Embryonic facial prominence (tissue), 1 donor: Measurements from ENCODE around the gene HOMER1.
"Not testable (repeated sequence)": the region's sequence is repeated elsewhere in the genome, so short reads cannot be mapped to it uniquely, and the experiment has no call there.

Experiments used
- DNase-seq: peaks from one replicate; pipeline ENCODE4 v3.0.0-alpha.2; 2016; ENCODE audit errors: extremely low spot score

HOMER1 gene

DNA sequence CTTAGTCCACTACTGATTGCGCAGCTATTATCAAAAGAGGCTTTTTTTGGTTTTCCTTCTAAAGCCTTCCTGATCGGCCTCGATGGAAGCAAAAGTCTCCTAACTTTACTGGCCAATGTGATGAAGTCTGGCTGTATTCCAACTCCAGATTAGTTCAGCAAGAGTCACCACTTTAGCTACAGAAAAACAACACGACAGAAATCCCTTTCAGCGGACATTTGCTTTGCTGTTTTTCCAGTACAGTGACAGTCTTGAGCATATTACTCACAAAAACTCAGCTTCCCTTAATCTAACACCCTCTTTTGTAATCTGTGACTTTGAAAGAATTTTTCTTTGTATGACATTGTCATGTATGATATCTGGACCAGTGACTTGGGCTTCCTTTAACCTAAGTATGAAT is 95.7 kb downstream of the HOMER1 start:
- DNase-seq = no peak

DNA sequence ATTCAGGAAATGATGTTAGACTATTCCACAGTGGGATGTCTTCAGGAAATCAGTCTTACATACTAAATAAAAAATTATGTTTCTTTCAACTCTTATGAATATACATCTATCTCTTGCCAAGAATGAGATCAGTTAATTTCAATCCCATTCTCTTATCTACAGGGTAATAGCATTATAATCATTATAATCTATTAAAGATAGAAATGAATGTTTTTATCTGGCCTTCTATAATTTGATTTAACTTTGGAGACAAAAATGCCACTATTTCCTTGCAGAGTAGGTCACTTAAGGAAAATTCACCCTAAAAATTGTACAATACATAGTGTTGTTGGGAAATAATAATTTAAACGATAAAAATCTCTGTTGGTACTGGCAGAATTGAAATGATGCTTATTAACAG is 96.4 kb downstream of the HOMER1 start:
- DNase-seq = no peak

DNA sequence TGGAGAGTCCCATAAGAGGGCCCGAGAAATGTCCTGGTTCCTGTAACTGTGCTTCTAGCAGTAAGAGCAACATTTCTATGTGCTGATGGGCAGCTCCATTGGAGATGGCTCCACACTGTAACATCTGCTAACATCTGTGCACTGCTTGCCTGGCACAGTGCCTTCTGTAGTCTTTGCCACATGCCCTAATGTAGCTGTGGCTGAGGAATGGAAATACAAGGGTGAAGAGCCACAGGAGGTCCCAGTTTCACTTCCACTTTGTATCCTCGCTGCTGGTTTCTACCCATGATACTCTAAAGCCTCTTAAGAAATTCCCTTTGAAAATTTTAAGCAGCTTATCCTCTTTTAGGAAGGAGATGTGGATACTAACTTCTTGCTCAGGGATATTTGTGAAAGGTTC is 97.4 kb downstream of the HOMER1 start:
- no peak for DNase-seq

DNA sequence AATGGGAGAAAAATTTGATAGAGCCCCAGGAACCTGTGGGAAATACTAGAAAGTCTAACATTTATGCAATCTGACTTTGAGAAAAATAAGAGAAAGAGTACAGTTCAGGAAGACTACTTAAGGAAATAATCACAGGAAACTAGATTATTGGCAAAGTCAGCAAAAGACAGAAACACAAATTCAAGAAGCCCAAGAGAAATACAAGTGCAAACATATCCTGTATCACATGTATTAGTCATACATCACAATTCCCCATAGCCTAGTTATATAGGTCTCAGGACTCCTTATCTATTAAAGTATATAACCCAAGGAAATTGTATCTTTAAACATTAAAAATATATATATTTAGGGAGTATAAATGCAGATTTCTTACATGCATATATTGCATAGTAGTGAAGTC is 100.8 kb downstream of the HOMER1 start:
- no peak for DNase-seq

DNA sequence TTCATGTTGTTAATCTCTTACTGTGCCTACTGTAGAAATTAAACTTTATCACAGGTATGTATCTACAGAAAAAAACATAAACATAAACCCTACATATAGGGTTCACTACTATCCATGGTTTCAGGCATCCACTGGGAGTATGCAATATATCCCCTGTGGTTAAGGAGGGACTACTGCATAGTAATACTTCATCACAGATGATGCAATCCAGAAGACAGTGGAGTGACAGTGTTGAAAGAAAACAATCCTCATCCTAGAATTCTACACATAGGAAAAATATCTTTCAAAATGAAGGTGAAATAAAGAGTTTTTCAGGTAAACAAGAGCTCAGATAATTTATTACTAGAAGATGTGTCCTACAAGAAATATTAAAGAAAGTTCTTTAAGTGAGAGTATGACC is 105.9 kb downstream of the HOMER1 start:
- DNase-seq = no peak

DNA sequence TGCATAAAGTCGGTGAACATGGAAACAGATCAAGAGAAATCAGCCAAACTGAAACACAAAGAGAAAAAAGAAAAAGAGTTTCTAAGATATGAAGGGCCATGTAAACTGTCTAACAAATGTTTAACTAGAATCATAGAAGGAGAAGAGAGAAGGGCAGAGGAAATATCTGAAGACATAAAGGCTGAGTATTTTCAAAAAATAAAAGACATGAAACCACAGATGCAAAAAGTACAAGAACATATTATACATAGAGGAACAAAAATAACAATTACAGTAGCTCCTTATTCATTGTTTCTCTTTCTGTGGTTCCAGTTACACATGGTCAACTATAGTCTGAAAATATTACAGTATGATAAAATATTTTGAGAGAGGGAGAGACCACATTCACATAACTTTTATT is 106.3 kb downstream of the HOMER1 start:
- no peak for DNase-seq

DNA sequence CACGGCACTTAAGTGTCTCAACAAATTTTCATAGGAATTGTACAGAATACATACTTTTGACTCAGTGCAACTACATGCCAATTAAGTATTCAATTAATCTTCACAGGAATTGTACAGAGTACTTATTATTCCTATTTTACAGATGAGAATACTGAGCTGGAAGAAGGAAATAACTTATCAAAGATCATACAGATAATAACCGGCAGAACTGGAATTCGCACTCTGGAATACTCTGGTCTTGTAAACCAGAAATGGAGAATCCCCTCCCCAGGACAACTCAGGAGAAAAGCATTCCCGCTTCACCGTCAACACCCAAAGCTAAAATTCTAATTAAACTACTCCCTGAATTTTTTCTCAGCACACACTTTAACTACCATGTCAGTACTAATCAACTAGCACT is 112.7 kb downstream of the HOMER1 start:
- no peak for DNase-seq

DNA sequence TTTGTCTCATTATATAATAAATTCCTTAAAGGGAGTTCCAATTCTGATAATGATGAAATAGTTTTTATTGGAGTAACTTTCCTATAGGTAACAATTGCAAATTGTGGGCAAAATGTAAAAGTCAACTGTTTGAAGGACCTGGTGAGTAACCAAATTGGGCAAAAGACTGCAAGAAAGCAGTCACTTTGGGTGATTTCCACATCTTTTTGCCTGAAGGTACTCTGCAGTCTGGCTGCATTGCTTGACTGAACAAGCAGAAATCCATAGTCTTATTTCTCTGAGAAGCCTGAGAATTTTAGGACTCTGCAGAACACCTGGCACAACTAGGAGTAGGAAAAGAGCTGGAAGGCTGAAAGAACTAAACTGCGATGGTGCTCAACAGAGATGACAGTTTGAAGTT is 114.9 kb downstream of the HOMER1 start:
- no peak for DNase-seq

DNA sequence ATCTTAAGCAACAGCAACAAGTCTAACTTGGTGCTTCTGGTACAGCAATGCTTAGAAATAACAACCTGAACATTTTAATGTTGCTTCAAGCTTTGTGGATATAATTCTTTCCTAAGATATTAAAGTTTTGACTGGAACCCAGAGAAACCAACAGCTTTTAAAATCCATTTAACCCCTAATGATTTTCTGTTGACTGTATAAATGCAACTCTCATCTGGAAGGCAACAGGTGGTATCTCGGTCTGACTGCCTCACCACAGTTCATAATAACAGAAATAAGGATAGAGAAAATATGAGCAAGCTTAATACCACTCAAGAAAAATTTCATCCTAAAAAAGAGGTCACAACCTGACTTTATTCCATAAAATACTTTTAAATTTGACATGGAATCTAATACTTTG is 116.9 kb downstream of the HOMER1 start:
- DNase-seq = no peak

DNA sequence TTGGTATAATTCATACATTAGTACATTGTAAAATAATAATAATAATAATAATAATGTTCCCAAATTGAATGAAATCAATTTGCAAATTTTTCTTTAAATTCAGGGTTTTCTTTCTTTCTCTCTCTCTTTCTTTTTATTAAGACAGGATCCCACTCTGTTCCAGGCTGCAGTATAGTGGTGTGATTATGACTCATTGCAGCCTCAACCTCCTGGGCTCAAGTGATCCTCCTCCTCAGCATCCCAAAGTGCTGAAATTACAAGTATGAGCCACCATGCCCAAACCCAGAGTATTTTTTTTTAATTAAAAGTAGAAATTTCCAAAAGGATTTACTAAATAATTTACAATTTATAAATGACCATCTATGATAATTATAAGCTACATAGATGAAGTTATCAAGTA is 117.7 kb downstream of the HOMER1 start:
- DNase-seq = no peak

DNA sequence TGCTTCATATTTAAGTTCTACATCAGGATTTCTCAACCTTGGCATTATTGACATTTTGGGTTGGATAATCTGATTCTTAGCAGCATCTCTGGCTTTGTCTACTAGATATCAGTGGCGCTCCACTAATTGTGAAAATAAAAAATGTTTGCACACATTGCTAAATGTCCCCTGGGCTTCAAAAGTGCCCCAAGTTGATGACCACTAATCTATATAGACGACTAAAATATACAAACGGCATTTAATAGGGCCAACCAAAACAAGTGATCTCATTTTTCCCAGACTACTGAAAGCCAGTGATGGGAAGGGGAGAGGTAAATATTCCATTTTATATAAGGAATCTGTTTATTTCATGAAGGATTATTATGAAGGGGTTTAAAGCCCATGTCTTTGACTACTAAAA is 118.6 kb downstream of the HOMER1 start:
- DNase-seq = no peak

DNA sequence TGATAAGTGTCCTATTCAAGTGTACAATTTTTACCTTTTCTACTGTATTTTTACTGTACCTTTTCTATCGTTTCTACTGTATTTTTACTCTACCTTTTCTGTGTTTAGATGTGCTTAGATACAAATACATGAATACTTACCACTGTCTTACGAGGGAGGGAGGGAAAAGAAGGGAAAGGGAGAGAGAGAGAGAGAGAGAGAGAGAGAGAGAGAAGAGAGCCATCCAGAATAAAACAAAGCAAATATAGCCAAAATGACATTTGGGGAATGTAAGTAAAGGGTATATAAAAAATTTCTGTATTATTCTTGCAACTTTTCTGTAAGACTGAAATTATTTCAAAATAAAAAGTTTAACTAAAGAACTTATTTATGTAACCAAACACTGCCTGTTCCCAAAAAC is 121.2 kb downstream of the HOMER1 start:
- DNase-seq = no peak

DNA sequence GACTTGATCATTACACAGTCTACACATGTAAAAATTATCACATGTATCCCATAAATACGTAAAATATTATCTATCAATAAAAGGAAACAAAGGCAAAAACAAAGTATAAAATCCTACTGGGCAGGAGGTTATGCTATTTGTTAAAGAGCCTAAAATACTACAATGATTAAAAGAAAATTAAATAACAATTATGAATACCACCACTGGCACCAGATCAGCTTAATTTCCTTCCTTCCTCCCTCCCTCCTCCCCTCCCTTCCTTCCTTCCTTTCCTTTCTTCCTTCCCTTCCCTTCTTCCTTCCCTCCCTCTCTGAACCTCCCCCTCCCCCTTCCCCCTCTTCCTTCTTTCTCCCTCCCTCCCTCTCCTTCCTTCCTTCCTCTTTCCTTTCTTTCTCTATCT is 127.3 kb downstream of the HOMER1 start:
- DNase-seq = no peak

DNA sequence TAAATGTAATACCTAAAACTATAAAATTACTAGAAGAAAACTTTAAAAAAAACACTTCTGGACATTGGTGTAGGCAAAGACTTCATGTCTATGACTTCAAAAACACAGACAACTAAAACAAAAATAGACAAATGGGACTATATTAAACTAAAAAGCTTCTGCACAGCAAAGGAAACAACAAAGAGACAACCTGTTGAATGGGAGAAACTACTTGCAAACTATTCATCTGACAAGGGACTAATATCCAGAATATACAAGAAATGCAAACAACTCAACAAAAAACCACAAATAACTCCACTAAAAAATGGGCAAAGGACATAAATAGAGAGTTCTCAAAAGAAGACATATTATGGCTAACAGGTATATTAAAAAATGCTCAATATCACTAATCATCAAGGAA is 128.8 kb downstream of the HOMER1 start:
- DNase-seq = not testable (repeated sequence)

DNA sequence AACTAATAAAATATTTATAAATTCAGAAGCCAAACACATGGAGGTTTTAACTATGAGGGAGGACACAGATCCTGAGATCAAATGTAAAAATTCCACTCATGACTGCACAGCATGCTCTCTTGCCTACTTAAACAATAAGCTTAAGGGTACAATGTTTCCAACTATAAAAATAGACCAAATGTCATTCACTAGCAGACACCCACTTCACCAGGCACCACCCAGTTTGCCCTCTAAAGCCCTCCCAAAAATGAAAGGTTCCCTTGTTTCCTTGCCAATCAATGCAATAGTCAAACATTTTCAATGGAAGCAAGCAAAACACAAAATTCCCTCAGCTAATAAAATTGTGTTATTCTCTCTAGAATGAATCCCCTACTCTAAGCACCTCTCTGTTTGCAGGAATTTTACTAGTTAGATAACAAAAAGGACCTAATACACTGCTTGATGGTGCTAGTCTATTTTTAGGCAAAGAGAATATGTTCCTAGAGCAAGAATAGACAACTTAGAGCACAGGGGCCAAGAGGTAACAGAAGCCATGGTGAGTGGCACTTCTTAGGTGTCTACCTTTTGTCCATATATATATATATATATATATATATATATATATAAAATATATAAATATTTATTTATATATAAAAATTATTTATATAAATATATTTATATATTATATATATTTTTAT is 135.3 kb downstream of the HOMER1 start:
- no peak for DNase-seq

DNA sequence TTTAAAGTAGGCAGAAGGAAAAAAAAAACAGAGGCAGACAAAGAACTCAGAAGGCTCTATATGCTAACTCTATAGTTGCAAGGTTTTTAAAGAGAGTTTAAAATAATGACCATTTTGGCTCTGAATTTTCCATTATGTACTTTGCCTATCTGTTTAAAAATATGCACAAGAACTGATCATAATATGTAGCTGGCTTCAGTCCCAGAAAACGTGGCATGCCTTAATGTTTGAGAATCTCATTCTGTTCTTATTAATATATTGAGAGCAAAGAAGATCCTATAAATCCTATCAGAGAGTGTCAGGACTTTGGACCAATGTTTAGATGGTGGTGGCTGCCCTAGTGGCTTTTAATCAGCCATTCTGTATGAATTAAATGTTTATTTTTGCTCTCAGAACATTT is 156.5 kb downstream of the HOMER1 start:
- DNase-seq = no peak

DNA sequence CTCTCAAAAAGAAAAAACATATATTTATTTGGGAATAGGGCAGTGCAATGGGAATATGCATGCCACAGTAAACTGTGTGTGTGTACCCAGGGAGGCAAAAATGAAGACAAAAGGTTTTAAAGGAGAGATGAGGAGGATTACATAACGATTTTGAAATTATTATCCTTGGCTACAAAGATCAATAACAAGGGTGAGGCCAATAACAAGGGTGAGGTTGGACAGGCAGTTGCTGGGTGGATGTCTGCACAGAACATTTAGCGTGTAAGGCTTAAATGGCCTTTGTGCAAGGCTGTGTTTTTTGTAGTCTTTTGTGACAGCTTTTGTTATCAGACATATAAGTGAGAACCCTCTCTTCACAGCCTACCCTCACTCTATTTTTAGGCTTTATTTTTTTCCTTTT is 164.1 kb downstream of the HOMER1 start:
- no peak for DNase-seq

DNA sequence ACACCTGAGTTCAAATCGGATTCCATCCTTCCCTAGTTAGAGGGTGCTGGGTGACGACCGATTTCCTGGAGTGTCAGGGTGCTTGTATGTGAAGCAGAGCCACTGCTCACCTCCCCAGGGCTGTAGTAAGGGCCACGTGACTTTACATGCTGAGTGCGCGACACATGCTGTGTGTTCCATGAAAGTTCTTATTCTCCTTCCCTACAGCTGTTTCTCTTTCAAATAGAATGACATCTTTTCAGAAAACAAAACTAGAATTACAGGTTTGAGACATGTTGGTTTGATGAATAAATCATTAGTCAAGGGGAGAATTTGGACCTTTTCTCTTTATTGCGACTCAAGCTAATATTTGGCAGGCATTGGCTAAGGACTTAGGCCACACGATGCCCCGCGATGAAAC is 164.9 kb downstream of the HOMER1 start:
- DNase-seq = no peak

DNA sequence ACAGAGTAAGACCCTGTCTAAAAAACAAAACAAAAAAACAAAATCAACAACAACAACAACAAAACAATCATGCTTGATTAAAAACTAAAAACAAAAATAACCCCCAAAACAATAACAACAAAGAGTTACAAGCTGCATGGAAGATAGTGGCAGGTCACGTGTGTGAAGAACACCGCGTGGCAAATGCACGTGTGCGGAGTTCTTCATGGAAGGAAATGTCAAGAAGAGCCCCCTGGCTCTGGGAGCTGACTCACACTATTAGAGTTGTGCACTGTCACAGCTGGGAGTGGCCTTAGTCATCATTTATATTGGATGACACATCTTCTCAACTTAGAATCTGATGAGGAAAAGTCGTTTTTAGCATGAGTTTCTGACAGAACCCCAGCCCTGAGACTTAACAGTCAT is 167.5 kb downstream of the HOMER1 start:
- DNase-seq = no peak

DNA sequence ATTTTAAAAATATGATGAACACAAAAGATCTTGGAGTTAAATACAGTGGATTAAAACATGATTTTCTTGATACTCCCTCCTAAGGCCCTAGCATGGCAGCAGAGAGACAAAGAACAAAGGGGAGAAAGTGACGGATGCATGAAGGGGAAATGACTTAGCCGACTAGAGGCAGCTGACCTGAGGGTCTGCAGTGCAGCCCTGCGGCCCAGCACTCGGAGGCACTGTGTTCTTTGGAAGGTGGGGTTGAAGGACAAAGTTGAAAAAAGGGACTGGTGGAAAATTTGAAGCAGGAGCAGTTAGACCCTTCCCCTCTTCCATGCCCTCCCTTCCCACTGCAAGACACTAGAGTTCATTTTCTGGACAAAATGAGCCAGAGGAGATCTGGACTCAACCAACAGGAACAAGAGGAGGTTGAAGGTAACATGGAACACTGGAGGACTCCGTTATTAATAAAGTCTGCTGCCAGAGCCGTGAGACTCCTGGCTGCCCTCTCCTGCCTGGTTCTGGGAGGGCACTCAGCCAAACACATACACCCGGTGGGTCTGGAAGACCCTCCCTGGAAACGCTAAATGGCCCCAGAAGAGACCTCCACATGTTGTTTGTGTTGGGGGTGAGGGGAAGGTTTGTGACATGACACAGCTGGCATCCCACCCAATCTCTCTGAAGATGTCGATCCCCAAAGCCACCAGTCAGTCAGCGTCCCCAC is 179.9 kb downstream of the HOMER1 start:
- no peak for DNase-seq

DNA sequence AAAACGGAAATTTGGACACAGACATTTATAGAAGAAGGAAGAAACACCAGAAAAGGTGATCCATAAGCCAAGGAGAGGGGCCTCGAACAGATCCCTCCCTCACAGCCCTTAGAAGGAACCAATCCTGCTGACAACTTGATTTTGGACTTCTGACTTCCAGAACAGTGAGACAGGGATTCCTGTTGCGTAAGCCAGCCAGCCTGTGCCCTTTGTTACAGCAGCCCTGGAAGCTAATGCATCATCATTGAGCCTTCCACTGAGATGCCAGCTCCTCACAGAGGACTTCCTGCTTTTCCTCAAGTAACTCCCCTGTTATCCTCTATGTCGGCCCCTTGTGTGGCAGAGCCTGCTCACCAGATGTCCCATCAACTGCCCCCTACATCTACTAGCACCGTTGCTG is 183.9 kb downstream of the HOMER1 start:
- no peak for DNase-seq

DNA sequence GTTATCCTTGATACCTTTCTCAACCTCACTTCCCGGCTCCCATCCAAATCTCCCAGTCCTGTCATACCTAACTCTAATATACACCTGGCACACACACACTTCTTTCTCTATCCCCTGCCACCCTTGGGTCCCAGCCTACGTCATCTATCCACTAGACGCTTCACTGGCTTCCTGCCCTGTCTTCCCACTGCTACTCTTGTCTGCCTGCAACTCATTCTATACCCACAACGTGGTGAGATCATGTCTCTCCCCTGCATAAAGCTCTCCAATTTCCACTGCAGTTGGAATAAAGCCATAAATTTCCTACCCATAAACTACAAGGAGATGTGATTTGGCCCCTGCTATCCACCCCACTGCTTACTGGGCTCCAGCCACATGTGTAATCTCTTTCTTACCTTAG is 184.5 kb downstream of the HOMER1 start:
- DNase-seq = no peak
